HEK293T (cell line): ENCODE results near the gene MOV10L1.

Source experiments
- ARNT ChIP-seq: fragments of 450-650 bp; IDR thresholded peaks from 2 replicates; pipeline ENCODE4 v1.6.1; 2017; ENCODE audit warnings: mild to moderate bottlenecking
- ELF4 ChIP-seq: fragments of 450-650 bp; IDR thresholded peaks from 2 replicates; pipeline ENCODE4 v1.6.1; 2017; ENCODE audit warnings: antibody characterized with exemption
- FOXA1 ChIP-seq: fragments of 450-650 bp; IDR thresholded peaks from 2 replicates; pipeline ENCODE4 v1.6.1; 2016; ENCODE audit warnings: mild to moderate bottlenecking
- FOXM1 ChIP-seq: fragments of 450-650 bp; IDR thresholded peaks from 2 replicates; pipeline ENCODE4 v1.6.1; 2017; ENCODE audit warnings: mild to moderate bottlenecking, borderline replicate concordance
- HDGF ChIP-seq: fragments of 450-650 bp; IDR thresholded peaks from 2 replicates; pipeline ENCODE4 v1.6.1; 2017; ENCODE audit warnings: antibody characterized with exemption, borderline replicate concordance
- L3MBTL2 ChIP-seq: fragments of 450-650 bp; conservative IDR thresholded peaks from 2 replicates; pipeline ENCODE4 v1.6.1; 2016; ENCODE audit warnings: mild to moderate bottlenecking
- NFRKB ChIP-seq: fragments of 450-650 bp; IDR thresholded peaks from 2 replicates; pipeline ENCODE4 v1.6.1; 2016; ENCODE audit warnings: mild to moderate bottlenecking, moderate library complexity
- SP1 ChIP-seq: fragments of 450-650 bp; IDR thresholded peaks from 2 replicates; pipeline ENCODE4 v1.6.1; 2017
- SUZ12 ChIP-seq: fragments of 450-650 bp; IDR thresholded peaks from 2 replicates; pipeline ENCODE4 v1.6.1; 2016; ENCODE audit warnings: mild to moderate bottlenecking
- TARDBP ChIP-seq: fragments of 450-650 bp; IDR thresholded peaks from 2 replicates; pipeline ENCODE4 v1.6.1; 2016
- ZNF384 ChIP-seq: fragments of 450-650 bp; IDR thresholded peaks from 2 replicates; pipeline ENCODE4 v1.6.1; 2016
- TF ChIP-seq, protein P1 (sequence below): fragments of 450-650 bp; IDR thresholded peaks from 2 replicates; pipeline ENCODE4 v1.6.1; 2016

DNA sequence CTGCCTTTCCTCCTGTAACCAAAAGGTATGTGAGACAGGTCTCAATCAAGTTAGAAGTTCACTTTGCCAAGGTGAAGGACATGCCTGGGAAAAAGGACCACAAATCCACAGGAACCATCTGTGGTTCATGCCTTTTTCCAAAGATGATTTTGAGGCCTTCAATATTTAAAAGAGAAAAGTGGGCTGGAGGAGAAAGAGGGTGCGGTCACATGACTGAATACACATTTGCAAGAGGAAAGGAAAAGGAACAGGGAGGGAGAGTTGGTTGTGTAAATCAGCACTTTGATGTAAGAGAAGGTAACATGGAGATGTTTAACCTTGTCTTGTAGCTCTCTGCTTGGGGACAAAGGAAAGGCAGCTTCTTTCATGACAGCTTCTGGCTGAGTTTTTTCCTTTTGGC lies 21.2 kb downstream of the MOV10L1 start:
- no peak for TF ChIP-seq ELF4
- TF ChIP-seq SUZ12 = no peak
- TF ChIP-seq, protein P1, sequence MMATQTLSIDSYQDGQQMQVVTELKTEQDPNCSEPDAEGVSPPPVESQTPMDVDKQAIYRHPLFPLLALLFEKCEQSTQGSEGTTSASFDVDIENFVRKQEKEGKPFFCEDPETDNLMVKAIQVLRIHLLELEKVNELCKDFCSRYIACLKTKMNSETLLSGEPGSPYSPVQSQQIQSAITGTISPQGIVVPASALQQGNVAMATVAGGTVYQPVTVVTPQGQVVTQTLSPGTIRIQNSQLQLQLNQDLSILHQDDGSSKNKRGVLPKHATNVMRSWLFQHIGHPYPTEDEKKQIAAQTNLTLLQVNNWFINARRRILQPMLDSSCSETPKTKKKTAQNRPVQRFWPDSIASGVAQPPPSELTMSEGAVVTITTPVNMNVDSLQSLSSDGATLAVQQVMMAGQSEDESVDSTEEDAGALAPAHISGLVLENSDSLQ = no peak
- no peak for TF ChIP-seq SP1
- no peak for TF ChIP-seq ARNT
- TF ChIP-seq FOXA1 = no peak
- no peak for TF ChIP-seq TARDBP
- no peak for TF ChIP-seq ZNF384
- TF ChIP-seq HDGF = no peak
- no peak for TF ChIP-seq NFRKB
- TF ChIP-seq FOXM1 = no peak
- TF ChIP-seq L3MBTL2 = no peak
